HEK293T (cell line): ENCODE results near the gene PRDM15.

ENCODE experiments used
- BHLHE40 ChIP-seq: fragments of 450-650 bp; IDR thresholded peaks from 2 replicates; pipeline ENCODE4 v1.6.1; 2016; ENCODE audit warnings: mild to moderate bottlenecking, moderate library complexity, borderline replicate concordance
- HDGF ChIP-seq: fragments of 450-650 bp; IDR thresholded peaks from 2 replicates; pipeline ENCODE4 v1.6.1; 2017; ENCODE audit warnings: antibody characterized with exemption, borderline replicate concordance
- L3MBTL2 ChIP-seq: fragments of 450-650 bp; conservative IDR thresholded peaks from 2 replicates; pipeline ENCODE4 v1.6.1; 2016; ENCODE audit warnings: mild to moderate bottlenecking
- LEF1 ChIP-seq: fragments of 450-650 bp; IDR thresholded peaks from 2 replicates; pipeline ENCODE4 v1.6.1; 2017; ENCODE audit warnings: mild to moderate bottlenecking, borderline replicate concordance
- SP1 ChIP-seq: fragments of 450-650 bp; IDR thresholded peaks from 2 replicates; pipeline ENCODE4 v1.6.1; 2017
- SUZ12 ChIP-seq: fragments of 450-650 bp; IDR thresholded peaks from 2 replicates; pipeline ENCODE4 v1.6.1; 2016; ENCODE audit warnings: mild to moderate bottlenecking
- ZNF384 ChIP-seq: fragments of 450-650 bp; IDR thresholded peaks from 2 replicates; pipeline ENCODE4 v1.6.1; 2016

GRCh38 chr21:41815652-41816582 is 63.2 kb downstream of the PRDM15 start:
- TF ChIP-seq SUZ12 (no peak), SP1 (no peak), L3MBTL2 (no peak), ZNF384 (no peak), BHLHE40 (no peak), HDGF (no peak), LEF1 (no peak)
